Tongue (tissue), 2 donors: ENCODE results near the gene DTX3L. TPM values are rescaled to one million over a fixed set of nuclear protein-coding genes. Genes with fewer than 3 reads are reported as not detected.

Experiments
- DNase-seq: peaks from one replicate; pipeline ENCODE4 v3.0.0-alpha.2; 2015
- total RNA-seq: library from RNA; depleted of rRNA; stranded (reverse); fragments of >200 nt; gene quantifications from one replicate; pipeline ENCODE4 v1.2.3, GENCODE V29; 2014

Gene DTX3L
- total RNA-seq, 1 donor from 2014 or later: 14.5 TPM

DNA sequence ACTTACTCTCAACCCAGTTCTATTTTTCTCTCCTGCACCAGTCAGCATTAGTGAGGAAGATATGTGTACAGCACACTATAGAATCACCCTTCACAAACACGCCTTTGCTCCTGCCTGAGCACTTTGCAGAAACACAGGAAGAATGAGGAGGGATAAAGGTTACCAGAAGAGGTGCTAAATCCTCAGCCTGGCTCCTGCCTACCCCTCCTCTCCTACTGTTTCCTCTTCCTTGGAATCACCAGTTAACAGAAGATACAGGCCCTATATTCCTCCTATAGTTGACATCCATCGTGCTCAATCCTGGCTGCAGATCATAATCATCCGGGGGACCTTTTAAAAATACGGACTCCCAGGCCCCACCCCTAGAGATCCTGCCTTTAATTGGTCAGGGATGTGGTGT is 42.2 kb downstream of the DTX3L start:
- no peak for DNase-seq

DNA sequence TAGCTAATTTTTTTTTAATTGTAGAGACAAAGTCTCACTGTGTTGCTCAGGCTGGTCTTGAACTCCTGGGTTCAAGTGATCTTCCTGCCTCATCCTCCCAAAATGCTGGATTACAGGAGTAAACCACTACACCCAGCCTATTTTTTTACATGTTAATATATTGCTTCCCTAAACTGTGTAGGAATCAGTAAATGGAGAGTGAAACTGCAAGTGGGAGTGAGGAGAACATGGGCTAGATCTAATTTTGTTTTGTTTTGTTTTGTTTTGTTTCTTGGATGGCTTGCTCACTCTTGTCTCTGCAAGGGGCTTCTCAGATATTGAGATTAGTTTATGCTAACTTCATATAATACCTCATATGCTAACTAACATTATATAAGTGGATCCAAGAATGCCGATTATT is 44.8 kb downstream of the DTX3L start:
- DNase-seq: no peak

DNA sequence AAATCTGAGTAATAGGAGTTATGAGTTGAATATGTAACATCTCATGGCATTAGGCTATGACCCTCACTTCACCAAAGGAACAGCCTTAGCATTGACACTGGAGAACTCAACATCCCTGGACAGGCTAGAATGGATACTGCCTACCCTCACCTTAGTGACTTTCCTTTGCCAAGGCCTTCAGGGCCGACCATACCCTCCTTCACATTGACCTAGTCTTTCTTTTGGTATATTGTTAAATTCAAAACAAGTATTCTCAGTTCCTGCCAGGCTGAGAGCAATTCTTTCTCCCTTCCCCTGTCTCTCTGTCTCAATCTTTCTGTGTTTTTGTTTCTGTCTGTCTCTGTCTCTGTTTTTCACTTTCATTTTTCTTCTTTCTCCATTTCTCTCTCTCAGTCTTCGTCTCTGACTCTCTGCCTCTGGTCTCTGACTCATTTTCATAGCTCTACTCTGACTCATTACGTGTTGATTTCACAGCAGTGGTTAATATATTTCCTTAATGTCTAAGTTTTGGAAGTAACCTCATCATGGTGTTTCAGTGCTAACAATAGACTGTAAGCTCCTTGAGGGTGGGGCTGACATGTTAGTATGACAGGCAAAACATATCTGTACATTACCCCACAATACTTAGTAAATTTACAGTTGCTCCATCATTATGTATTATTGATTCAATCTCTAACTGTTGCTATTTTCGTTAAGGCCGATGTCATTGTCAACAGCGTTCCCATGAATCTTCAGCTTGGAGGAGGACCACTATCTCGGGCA is 45.8 kb downstream of the DTX3L start:
- DNase-seq: no peak

DNA sequence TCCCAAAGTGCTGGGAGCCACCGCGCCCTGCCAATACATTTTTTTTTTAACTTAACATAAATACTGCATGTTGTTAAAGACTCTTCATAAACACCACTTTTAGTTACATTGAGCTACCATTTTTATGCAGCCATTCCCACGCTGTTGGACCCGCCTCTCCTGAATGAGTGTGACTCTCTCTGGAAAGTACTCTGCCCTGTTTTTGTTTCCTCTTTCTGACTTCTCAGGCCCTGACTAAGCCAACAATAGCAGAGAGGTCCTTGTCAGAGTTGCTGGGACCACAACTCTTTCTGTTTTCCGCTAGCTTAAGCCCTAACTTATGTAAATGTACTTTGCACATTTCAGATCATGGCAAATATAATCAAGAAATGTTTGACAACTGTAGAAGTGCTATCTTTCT is 48.6 kb downstream of the DTX3L start:
- DNase-seq: no peak

DNA sequence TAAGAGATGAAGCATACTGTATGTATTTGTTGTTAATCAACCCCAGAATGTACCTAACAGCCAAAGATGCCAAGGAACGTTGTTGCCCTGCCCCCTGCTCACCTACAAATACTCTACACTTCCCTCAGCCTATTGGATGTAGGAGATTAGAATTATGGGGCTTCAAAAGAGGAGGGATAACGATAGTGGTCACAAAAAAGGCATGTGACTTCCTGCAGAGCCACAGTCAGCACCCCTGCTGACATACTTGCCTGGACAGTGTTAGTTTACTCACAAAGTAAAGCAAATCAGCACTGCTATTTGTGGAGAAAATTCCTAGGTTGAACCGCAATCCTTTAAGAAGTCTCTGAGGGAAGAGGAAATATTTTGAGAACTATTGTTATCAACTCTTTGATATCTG is 51.2 kb downstream of the DTX3L start:
- DNase-seq: no peak

DNA sequence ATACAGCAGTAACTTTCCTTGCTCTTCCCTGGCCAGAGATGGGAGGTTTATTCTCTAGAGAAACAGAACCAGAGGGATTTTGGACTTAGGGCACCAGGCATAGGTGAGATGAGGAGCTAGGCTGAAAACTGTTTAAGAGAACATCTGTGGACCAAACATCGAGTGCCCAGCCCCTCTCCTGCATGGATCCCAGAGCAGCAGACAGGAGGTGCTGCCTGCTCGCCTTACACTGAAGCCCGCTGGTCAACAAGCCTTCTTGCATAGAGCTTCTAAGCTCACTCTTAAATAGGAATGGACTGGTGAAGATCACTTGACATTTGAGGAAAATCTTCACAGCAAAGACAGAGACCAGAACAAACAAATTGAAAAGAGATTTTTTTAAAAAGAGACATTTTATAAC is 54.5 kb downstream of the DTX3L start:
- DNase-seq: no peak

DNA sequence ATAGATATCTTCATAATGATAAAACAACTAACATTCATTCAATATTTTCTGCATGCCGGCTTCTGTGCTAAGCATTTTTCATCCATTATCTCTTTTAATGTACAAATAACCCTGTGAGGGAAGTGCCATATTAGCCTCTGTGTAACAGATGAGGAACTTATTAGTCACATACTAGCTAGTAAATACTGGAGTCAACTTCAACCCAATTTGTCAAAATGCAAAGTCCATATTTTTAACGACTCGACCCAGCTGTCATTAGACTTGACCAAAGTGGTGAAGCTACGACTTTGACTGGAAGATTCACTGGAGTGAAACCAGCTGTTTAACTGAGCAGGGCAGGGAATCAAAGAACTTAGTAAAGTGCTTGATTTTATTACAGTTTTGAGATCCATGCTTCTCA is 54.9 kb downstream of the DTX3L start:
- no peak for DNase-seq

DNA sequence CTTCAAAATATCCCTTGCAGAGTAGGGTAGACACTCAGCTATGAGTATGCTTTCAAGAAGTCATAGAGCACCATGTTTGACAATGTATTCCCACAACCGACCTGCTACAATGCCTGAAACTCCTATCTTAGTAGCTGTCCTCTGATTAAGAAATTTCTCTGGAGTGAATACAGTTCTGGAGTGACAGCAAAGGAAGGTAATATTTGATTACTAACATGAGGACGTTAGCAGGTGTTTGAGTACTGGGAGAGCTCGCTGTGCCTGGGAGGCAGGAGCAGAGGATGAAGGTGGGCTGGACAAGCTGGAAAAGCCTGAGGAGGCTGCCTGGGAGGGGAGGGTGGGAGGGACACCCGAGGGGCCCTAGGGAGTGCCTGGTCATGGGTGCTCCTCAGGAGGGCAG is 56.3 kb downstream of the DTX3L start:
- no peak for DNase-seq

DNA sequence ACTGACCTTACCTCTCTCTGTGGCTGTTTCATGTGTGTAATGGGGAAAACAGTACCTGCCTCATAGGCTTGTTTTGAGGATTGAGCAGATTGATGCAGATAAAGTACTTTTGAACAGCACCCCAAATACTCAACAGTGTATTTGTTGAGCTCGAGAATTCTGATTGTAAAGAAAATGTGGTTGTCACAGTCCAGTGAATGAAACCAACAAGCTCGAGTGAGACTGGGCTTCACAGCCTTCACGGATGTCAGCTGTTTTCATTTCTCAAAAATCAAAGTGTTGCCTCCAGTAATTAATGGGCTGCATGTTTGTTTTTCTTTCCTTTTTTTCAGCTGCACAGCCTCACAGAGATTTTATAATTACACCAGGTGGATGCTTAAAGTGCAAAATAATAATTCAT is 57.0 kb downstream of the DTX3L start:
- no peak for DNase-seq

DNA sequence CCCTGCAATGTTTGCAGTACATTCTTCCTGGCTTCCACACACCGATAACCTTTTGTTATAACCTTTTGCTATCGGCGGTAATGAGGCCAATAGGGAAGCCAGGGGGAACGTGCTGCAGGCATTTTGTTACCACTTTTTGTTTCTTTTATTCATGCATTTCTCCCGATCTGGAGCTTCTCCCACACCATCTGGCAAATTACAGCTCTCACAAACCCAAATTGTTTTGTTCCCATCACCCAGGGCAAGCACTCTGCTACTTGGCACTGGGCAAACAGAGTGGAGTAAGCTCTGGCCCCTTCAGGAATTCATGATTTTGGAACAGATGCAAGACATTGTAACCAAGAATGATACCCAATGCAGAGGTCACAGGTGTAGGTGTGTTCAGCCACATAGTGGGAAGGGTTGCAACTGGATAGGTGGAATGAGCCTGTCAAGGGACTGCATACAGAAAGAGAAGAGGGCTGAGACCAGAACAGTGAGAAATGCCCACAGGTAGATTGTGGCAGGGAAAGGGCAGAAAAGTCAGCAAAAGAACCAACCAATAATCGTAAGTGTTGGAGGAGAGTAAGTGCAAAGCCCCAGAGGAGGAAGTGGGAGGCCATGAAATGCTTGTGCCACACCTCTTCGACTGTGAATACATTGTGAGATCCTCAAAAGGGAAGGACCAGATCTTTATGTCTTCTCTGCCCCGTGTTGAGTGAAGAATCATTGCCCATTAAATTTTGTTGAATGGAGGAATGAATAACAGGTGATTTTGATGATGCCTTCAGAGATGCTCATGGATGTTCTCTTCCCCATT is 59.1 kb downstream of the DTX3L start:
- no peak for DNase-seq

Other genes starting within 250 kb of the DTX3L start
- 17.0 TPM for gene CSTA, start 239.1 kb upstream of the DTX3L start, total RNA-seq
- gene MIX23, start 181.1 kb upstream of the DTX3L start, total RNA-seq: 19.7 TPM
- 19.1 TPM for gene FAM162A, start 180.2 kb upstream of the DTX3L start, total RNA-seq
- gene WDR5B, start 148.3 kb upstream of the DTX3L start, total RNA-seq: 5.0 TPM
- gene KPNA1, start 49.4 kb upstream of the DTX3L start, total RNA-seq: 42.6 TPM
- 20.4 TPM for gene PARP9, start within 50 bp of the DTX3L start, total RNA-seq
- gene PARP15, start 13.3 kb downstream of the DTX3L start, total RNA-seq: 1.1 TPM
- gene PARP14, start 116.5 kb downstream of the DTX3L start, total RNA-seq: 34.7 TPM
- 5.4 TPM for gene HSPBAP1, start 229.5 kb downstream of the DTX3L start, total RNA-seq
- gene SLC49A4, start 230.7 kb downstream of the DTX3L start, total RNA-seq: 21.4 TPM